GM15510 (cell line): ENCODE measurements around the gene RRM1.

Experiments
- POLR2A ChIP-seq: IDR thresholded peaks from 3 replicates; pipeline ENCODE4 v1.6.1; 2011; ENCODE audit warnings: borderline replicate concordance; ENCODE audit not compliant: insufficient read length; ENCODE audit errors: extremely low read depth

The RRM1 gene

GRCh38 chr11:4187055-4187988, 92.7 kb downstream of the RRM1 start:
- no peak for TF ChIP-seq POLR2A
